Bronchus fibroblast of lung (primary cell): Measurements from ENCODE around the gene HIGD2B. TPM values are rescaled to one million over a fixed set of nuclear protein-coding genes. Genes with fewer than 3 reads are reported as not detected.

Experiments used
- total RNA-seq: library from RNA; depleted of rRNA; stranded (reverse); fragments of >200 nt; gene quantifications from 2 replicates; pipeline ENCODE4 v1.2.3, GENCODE V29; 2015

The HIGD2B gene, protein sequence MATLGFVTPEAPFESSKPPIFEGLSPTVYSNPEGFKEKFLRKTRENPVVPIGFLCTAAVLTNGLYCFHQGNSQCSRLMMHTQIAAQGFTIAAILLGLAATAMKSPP
- total RNA-seq, result not detected in 2 replicates

GRCh38 chr15:72685925-72686794, at the start of gene HIGD2B, which contains the start of gene BBS4:
TSS of gene HIGD2B (minus strand) at chr15:72686182. CDS start at chr15:72676374, 9,808 bp downstream.
TSS of gene BBS4 (plus strand) at chr15:72686207. CDS start at chr15:72686228, 21 bp downstream.

GRCh38 chr15:72654397-72654796, 31.6 kb downstream of the HIGD2B start, which contains the start of gene GOLGA6B:
TSS of gene GOLGA6B (plus strand) at chr15:72654697. CDS start at chr15:72654738, 41 bp downstream.

Other genes with a start within 250 kb of the HIGD2B start
- gene ARIH1, start 211.9 kb downstream of the HIGD2B start, total RNA-seq, result 15.8 and 24.4 TPM in 2 replicates
- not detected in 2 replicates for gene GOLGA6B, start 31.5 kb downstream of the HIGD2B start, total RNA-seq
- 11.9 and 25.0 TPM in 2 replicates for gene BBS4, start within 50 bp of the HIGD2B start, total RNA-seq
- 50.6 and 53.8 TPM in 2 replicates for gene ADPGK, start 97.6 kb upstream of the HIGD2B start, total RNA-seq